ENCODE data around the gene PANX1.

The PANX1 gene

GRCh38 chr11:94129512-94130297 lies 1.1 kb downstream of the PANX1 start:
- DNase-seq = no peak

- DNase-seq = no peak
Measured at GRCh38 chr11:94130298-94131046, 1.8 kb downstream of the PANX1 start.

- peak; percentile 12 for DNase-seq
Measured at GRCh38 chr11:94131047-94131717, 2.5 kb downstream of the PANX1 start.

- DNase-seq = peak; percentile 14
Measured at GRCh38 chr11:94131718-94132115, 3.1 kb downstream of the PANX1 start.

GRCh38 chr11:94132152-94132558 lies 3.5 kb downstream of the PANX1 start:
- no peak for DNase-seq

GRCh38 chr11:94132823-94133408 lies 4.3 kb downstream of the PANX1 start:
- DNase-seq = no peak

GRCh38 chr11:94133752-94134151 lies 5.1 kb downstream of the PANX1 start:
- no peak for DNase-seq

GRCh38 chr11:94134651-94135512 lies 6.2 kb downstream of the PANX1 start:
- no peak for DNase-seq

- no peak for DNase-seq
Measured at GRCh38 chr11:94139416-94139815, 10.8 kb downstream of the PANX1 start.

- DNase-seq = no peak
Measured at GRCh38 chr11:94140154-94140655, 11.6 kb downstream of the PANX1 start.

- DNase-seq = no peak
Measured at GRCh38 chr11:94141511-94142307, 13.1 kb downstream of the PANX1 start.

- DNase-seq = no peak
Measured at GRCh38 chr11:94142308-94143281, 14.0 kb downstream of the PANX1 start.

- DNase-seq = no peak
Measured at GRCh38 chr11:94144216-94144615, 15.6 kb downstream of the PANX1 start.

- DNase-seq = no peak
Measured at GRCh38 chr11:94144664-94145063, 16.0 kb downstream of the PANX1 start.

- DNase-seq = no peak
Measured at GRCh38 chr11:94145431-94145830, 16.8 kb downstream of the PANX1 start.

GRCh38 chr11:94145916-94146315 lies 17.3 kb downstream of the PANX1 start:
- no peak for DNase-seq

GRCh38 chr11:94147433-94147845 lies 18.8 kb downstream of the PANX1 start:
- DNase-seq = no peak

GRCh38 chr11:94148189-94148588 lies 19.5 kb downstream of the PANX1 start:
- no peak for DNase-seq

GRCh38 chr11:94149431-94150017 lies 20.9 kb downstream of the PANX1 start:
- no peak for DNase-seq

- no peak for DNase-seq
Measured at GRCh38 chr11:94150056-94150455, 21.4 kb downstream of the PANX1 start.
